ENCODE data around the gene TFEC.

- TF ChIP-seq POLR2A (IDR thresholded peaks at IDR 0.05; ENCODE audit: low read depth, low read length) (no peak), POLR2AphosphoS5 (IDR thresholded peaks at IDR 0.05; ENCODE audit: low read depth, low read length) (no peak), TAF1 (IDR thresholded peaks at IDR 0.05; ENCODE audit: borderline replicate concordance, low read depth, low read length) (no peak)
Measured at GRCh38 chr7:115971506-115971905, 59.1 kb downstream of the TFEC start.

Measured in GM12892 (cell line).